ENCODE measurements around the gene ABHD16B.
A peak's percentile ranks its signal among the peaks of the same experiment; 100 is the strongest.
"Not testable (repeated sequence)": the region's sequence is repeated elsewhere in the genome, so short reads cannot be mapped to it uniquely, and the experiment has no call there.

The ABHD16B gene

DNA sequence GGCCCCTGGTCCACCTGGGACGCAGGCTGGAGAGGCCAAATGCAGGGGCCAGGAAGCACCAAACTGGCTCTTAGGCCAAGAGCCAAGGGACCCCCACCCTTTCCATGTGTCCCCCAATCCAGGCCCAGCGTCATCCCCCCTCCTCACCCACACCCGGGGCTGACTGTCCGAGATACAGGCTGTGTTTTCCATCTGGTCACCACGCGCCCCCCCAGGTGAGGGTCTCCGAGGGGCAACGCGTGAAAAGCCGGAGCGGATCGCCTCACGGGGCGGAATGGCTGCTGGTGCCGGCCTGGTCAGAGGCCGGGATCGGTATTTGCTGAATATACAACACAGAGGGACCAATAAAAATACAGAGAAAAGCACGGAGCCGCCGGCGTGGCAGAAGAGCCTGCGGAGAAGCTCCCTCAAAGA is 5.2 kb upstream of the ABHD16B start:
- no peak for DNase-seq

DNA sequence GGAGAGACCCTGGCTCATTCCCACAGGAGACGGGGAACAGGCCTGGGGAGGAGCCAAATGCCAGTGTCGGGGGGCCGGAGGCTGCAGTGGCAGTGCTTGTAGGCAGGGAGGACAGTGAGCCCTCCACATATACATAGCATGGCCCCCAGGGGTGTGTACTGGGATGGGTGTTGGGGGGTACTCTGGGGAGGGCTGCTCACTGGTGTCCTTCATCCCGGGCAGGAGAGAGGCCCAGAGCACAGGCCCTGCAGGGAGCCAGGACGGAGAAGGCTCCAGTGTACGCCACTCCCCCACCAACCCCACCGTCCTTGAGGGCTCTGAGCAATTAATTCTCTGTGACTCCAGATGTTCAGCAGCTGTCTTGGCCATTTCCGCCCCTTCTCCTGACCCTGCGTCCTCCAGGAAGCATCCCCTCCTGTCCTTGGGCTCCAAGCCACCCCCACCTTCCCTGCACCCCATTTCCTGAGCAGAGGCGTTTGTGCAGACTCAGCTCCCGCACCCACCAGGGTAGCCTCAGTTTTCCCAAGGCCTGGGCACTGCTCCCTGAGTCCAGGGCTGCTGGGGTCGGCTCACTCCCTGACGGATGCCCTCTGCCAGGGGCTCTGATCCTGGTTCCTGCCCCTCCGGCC is 3.4 kb upstream of the ABHD16B start:
- no peak for DNase-seq

DNA sequence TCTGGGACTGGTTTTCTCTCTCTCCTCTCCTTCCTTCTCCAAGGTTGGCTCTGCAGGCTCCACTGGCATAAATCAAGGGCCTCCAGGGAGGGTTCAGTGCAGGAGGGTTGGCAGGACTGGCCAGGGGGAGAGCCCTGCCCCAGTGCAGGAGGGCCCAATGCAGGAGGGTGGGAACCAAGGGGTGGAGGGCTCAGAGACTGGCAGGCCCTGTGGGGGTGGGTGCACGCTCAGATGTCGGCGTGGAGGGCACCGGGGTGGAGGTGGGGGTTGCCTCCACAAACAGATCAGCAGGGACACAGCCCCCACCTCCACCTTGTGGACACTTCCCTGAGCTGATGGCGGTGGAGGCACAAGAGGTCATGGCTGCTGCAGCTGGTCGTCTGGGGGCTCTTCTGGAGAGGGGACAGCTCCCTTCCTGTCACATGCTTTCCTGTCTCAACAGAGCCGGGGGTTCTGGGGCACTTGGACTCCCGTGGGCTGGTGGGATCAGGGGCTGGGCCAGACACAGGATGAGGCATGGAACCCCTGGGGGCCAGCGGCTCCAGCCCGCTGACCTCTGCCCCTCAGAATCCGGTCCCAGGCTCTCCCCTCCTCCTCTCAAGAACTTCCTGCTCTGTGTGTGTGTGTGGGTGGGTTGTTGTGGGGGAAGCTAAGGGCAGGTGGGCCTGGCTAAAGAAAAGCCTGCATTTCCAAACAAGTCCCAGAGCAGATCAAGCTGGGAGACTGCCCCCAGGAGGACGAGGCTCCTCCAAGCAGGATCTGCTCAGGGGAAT is 2.7 kb upstream of the ABHD16B start:
- DNase-seq, result no peak

DNA sequence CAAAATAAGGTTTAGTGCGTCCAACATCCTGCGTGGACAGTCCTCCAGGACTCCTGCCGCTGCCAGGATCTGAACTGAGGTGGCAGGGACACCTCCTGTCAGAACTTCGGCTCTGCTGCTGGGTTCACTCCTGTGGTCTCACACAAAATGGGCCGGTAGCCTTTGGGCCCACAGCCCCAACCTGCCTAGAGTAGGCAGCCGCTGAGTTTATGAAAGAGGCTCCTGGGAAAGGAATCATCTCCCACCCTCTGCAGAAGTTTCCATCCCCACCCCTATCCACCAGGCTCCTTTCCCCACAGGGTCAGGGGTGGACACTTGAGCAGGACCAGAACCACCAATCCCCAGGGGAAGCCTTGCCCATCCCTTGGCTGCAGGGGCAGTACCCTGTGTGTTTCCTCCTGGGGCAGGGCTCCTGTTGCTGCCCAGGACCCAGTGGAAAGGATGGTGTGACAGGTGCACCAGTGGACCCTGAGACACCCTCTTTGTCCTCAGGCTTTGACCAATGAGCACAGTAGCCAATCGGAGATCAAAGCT is 2.1 kb upstream of the ABHD16B start:
- DNase-seq, result no peak

DNA sequence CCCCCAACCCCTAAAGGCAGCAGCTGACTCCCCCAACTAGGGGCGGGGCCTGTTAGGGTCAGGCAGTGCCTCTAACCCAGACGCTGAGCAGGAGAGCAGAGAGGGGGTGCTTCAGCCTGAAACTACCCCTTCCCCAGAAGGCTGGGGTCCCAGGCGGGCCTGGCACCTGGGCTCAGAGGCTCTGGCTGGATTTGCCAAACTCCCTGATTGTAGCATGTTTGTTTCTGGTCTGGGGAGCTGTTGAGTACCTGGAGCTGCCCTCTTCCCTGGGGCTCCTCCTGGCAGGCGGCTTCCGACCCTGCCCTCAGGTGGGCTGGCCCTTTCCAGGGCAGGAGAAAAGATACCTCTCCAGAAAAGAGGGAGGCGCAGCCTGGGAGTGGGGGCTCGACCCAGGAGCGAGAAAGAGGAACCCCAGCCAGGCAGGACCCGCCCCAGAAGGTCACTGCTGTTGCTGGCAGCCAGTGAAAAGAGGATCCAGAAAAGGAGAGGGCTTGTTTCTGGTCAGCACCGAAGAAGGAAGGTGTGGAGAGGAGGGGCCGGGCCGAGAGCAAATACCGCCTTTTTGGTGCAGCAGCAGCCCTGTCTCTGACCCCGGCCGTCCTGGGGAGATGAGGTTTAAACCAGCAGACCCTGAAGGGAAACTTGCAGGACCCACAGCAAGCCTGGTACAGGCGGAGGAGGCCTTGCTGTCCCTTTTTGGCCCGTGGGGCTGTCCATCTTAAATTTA is 810 bp upstream of the ABHD16B start:
- DNase-seq, result no peak

DNA sequence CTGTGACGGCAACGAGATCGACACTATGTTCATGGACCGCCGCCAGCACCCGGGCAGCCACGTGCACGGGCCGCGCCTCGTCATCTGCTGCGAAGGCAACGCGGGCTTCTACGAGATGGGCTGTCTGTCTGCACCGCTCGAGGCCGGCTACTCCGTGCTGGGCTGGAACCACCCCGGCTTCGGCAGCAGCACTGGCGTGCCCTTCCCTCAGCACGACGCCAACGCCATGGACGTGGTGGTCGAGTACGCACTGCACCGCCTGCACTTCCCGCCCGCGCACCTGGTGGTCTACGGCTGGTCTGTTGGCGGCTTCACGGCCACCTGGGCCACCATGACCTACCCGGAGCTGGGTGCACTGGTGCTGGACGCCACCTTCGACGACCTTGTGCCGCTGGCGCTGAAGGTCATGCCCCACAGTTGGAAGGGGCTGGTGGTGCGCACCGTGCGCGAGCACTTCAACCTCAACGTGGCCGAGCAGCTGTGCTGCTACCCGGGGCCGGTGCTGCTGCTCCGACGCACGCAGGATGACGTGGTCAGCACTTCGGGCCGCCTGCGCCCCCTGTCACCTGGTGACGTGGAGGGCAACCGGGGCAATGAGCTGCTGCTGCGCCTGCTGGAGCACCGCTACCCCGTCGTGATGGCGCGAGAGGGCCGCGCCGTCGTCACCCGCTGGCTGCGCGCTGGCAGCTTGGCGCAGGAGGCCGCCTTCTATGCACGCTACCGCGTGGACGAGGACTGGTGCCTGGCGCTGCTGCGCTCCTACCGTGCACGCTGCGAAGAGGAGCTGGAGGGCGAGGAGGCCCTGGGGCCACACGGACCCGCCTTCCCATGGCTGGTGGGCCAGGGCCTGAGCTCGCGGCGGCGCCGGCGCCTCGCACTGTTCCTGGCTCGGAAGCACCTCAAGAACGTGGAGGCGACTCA is 943 bp downstream of the ABHD16B start:
- no peak for DNase-seq

DNA sequence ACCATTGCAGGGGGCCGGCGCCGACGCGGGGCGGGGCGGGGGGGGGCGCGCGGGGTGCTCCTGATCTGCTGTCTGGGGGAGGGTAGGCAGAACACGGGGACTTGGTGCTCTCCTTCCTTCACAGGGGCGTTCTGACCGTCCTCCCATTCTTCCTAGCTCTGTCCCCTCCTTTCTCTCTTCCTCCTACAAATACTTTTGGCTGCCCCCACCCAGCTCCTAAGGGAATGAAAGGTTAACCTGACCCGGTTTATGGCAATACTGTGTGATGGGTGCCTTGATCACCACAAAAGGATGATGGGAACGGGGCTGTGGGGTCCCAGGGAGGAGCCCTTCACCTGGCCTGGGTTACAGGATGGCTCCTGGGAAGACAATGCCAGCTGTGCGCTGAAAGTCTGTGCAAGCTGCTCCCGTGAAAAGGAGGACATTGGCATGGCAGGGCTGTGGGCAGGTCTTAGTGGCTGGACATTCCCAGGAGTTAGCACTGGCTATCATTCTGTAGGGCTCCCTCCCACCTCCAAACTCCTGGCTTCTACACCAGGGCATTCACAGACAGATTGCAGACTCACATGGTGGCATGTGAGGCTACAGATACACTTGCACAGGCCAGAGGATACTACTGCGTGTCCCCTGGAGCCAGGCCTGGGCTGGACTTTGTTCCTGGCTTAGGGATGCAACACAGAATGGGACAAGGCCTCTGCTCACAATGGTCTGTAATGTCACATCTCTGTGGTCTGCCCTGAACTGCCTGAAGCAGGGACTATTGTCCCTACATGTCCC is 1.9 kb downstream of the ABHD16B start:
- no peak for DNase-seq

DNA sequence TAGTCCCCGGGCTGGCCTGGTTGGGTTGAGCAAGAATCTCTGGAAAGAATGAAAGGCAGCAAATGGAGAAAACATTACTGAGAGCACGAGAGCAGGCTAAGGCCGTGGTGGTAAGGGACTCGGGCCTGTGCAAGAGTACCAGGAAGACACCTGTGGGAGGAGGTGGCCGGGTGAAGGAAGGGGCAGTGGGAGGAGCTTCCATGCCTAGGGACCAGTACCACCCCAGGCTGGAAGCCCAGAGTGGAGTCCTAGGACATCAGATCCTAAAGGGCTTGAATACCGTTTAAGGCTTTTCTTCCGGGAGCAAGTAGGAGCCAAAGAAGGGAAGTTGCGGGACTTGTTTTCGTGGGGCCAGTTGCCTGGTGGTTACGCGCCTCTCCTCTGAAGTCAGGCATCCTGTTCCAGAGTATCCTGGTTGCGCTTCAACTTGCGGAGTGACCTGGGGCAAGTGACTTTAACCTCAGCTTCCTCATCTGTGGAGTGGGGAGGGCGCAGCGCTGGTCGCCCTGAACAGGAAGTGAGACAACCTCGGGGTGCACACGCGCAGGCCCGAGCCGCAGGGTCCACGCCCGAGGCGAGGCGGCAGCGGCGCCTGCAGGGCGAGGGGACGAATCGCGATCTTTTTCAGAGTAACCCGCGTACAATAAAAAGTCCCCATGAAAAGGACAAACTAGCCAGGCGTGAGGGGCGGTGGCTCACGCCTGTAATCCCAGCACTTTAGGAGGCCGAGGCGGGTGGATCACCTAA is 2.7 kb downstream of the ABHD16B start:
- peak; percentile 72 for DNase-seq

DNA sequence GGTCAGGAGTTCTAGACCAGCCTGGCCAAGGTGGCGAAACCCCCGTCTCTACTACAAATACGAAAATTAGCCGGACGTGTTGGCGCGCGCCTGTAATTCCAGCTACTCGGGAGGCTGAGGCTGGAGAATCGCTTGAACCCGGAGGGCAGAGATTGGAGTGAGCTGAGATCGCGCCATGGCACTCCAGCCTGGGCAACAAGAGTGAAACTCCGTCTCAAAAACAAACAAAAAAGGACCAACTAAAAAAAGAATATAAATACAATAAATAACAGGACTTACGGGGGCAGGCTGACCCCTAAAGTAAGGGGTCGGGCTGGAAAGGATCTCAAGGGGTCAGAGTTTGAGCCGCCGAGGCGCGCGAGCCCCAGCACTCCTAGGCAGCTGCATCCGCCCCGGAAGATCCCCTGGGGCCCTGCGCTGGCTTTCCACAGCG is 3.3 kb downstream of the ABHD16B start:
- DNase-seq, result no peak

DNA sequence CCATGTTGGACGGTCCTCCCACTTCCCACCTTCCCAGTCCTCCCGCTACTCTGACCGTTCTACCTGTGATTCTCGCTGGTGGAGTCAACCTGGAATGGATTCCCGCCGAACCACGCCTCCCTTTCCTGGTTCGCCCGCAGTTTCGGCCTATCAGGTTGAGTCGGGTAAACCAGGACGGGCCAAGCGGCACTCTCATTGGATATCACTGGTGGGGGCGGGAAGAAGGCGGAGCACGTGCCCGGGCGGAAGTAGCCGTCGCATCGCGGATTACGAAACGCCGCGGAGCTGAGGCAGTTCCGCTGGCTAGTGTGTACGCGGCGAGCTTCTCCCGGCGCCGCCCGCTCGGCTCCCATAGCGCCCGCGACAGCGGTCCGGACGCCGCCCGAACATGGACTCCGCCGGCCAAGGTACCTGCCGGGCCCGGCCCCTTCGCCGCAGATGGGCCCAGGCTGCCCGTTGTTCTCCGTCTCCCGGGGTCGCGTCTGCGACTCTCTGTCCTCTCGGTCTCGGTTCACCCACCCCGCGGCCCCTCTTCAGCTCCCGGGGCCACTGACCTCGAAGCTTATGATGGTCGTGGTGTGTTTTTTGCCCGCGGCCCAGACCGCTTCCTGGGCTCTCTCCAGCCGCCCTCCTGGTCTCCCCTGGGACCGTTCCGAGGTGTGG is 3.8 kb downstream of the ABHD16B start, which contains the start of gene TPD52L2:
TSS of gene TPD52L2 (plus strand) at position 293 of the 663 bp plus-strand sequence. CDS start at position 389, 96 bp downstream.
- peak; percentile 97 for DNase-seq

DNA sequence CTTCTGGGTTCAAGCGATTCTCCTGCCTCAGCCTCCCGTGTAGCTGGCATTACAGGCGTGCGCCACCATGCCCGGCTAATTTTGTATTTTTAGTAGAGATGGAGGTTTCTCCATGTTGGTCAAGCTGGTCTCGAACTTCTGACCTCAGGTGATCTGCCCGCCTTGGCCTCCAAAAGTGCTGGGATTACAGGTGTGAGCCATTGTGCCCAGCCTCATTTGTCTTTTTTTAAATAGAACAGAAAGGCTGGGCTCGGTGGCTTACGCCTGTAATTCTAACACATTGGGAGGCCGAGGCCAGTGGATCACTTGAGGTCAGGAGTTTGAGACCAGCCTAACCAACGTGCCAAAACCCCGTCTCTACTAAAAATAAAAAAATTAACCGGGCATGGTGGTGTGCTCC is 5.7 kb downstream of the ABHD16B start:
- DNase-seq, result not testable (repeated sequence)

DNA sequence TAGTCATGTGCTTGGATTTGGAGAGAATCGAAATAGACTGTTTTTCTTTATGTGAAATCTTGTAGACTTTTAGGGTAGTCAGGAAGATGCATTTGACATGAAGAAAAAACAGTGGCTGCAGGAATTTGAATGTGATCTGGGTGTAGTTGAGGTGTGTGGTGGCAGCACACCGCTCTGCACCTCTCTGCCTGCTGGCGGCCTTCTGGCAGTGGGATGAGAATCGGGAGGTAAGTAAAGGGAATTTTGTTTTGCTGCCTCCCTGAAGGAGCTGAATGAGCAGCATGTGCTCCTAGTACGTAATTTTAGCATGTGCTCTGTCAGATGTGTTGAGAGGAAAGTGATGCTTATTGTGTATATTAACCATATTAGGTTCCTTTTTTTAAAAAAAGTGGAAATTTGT is 7.0 kb downstream of the ABHD16B start:
- DNase-seq, result no peak

DNA sequence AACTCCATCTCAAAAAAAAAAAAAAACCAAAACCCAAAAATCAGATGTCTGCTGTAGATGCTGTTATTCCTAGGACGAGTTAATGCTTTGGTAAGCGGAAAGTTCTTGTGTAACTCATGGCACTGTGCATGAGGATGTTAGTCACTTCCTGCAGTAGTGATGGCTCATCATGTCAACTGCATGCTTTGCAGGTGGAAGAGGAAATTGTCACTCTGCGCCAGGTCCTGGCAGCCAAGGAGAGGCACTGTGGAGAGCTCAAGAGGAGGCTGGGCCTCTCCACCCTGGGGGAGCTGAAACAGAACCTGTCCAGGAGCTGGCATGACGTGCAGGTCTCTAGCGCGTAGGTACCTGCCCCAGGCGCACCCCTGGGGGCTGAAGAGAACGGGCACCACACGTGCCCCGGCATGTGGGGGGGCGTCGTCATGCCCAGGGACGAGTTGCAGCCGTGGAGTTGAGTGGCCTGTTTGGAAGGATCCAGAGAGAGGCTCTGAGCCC is 12.2 kb downstream of the ABHD16B start:
- DNase-seq, result peak; percentile 35

DNA sequence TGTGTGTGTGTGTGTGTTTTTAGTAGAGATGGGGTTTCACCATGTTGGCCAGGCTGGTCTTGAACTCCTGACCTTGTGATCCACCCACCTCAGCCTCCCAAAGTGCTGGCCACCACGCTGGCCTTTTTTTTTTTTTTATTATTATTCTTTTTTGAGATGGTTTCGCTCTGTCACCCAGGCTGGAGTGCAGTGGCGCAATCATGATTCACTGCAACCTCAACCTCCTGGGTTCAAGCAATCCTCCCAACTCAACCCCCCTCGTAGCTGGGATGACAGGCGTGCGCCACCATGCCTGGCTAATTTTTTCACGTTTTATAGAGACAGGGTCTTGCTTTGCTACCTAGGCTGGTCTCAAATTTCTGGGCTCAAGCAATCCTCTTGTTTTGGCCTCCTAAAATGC is 12.9 kb downstream of the ABHD16B start:
- DNase-seq, result not testable (repeated sequence)

DNA sequence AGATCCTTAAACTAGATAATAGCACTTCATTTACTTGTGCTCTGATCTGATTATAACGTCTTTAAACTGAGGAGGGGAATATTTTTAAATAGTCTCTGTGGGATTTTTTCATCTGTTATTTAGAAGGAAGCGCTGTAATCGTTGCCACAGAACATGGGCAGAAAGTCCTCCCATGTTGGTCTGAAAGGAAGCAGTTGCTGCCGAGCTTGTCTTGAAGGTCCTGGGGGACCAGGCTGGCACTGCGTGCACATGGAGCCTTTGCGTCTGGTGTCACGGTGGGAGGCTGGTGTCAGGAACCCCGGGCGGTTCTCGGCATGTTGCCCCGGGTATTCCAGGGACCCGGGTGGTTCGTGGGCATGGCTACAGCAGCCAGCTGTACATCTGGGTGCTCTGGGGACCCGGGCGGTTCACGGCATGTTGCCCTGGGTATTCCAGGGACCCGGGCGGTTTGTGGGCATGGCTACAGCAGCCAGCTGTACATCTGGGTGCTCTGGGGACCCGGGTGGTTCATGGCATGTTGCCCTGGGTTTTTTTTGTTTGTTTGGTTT is 15.3 kb downstream of the ABHD16B start:
- DNase-seq, result no peak

DNA sequence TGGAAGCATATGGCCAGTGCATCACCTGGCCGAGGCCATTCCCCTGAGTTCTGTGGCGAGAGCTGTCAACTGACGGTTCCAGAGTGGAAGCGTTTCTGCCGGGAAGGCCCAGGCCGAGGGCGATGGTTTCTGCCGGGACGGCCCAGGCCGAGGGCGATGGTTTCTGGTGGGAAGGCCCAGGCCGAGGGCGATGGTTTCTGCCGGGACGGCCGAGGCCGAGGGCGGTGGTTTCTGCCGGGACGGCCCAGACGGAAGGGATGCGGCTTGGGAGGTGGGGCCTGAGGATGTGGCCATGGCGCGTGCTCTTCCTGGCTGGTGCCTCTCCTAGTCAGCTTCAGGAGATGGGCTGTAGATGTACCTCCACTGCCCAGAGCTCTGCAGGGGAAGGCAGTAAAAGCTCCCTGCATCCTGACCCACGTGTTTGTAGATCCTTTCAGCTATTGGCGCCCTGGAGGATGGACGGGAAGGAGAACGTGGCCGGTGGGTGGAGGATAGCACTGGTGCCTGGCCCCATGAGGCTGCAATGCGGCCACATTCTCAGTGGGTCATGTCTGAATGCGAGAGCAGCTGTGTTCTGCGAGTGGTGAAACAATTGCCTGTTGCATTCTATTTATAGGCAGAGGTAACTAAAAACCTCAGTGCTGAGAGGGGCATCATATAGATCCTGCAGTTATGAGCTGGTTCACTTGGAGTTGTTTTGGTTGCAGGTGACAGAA is 16.6 kb downstream of the ABHD16B start:
- DNase-seq, result no peak

DNA sequence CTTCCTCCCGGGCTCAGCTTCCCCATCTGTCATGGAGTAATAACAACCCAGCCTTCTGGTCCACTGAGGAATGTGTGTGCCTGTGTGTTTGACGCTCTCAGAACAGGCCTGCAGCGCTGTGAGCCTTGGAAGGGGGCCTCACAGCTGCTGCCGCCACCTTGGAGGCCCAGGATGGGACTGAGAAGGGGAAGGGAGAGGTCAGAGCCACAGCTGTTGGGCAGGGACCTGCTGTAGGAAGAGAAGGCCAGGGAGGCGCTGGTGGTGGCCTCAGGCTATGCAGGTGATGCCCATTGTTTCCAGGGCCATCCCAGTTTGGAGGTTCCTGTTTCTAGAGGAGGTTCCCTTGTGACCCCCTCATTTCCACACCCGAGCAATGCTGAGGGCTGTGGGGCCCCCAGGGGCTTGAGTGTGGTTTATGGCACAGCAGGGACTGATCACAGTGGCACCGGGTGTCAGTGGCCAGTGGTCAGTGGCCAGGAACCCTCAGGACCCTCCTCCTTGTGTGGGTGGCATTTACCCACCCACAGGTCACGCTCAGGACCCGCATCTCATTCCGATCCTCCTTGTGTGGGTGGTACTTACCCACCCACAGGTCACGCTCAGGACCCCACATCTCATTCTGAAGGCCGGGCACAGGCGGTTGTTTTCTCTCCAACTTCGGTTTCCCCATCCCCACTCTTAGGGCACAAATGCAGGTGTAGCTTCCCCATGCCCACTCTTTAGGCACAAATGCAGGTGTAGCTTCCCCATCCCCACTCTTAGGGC is 17.8 kb downstream of the ABHD16B start:
- no peak for DNase-seq

DNA sequence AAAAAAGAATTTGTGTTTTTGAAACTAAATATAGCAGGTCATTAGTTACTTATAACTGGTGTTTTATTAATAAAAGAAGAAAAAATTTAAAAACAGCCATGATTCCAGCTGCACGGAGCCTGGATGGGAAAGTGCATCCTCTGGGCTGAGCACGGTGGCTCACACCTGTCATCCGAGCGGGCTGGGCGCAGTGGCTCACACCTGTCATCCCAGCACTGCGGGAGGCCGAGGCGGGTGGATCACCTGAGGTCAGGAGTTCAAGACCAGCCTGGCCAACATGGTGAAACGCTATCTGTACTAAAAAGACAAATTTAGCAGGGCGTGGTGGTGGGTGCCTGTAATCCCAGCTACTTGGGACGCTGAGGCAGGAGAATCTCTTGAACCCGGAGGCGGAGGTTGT is 19.6 kb downstream of the ABHD16B start:
- not testable (repeated sequence) for DNase-seq

Data from activated naive CD4-positive, alpha-beta T cell treated with anti-CD3 and anti-CD28 coated beads, Interleukin-2, amount 50 U/mL, for 16 hours (primary cell).